HEK293 (cell line): ENCODE measurements around the gene FAM118A.

Experiments used
- CTCF ChIA-PET: fragments of 350-600 bp; formaldehyde crosslinking; extraction: SDS; loops from one replicate; lab custom pipeline; 2021; ENCODE audit warnings: antibody characterized with exemption; lab: Yijun Ruan, JAX
- POLR2A ChIA-PET: fragments of 300-600 bp; formaldehyde crosslinking; extraction: SDS; loops from one replicate; lab custom pipeline; 2020; ENCODE audit warnings: antibody characterized with exemption, inconsistent platforms; lab: Yijun Ruan, JAX
- H3K27ac ChIP-seq: fragments of 200-500 bp; sonication (Bioruptor generic); 2 replicates; pipeline ENCODE4 v1.5.1; 2014; ENCODE audit warnings: low read depth, low read length, control low read depth, inconsistent platforms; ENCODE audit errors: extremely low read depth
- H3K36me3 ChIP-seq, 2 experiments: fragments of 200-500 bp in 1 of 2; sonication (Bioruptor generic) in 1 of 2; 1 replicate in 1 of 2; 2 replicates in 1 of 2; pipeline ENCODE4 v1.5.1; 2014 to 2017; ENCODE audit warnings: inconsistent platforms in 2 of 2, low read length in 2 of 2; ENCODE audit not compliant: control insufficient read depth in 2 of 2, insufficient read depth in 1 of 2
- H3K4me1 ChIP-seq: fragments of 200-500 bp; sonication (Bioruptor generic); 2 replicates; pipeline ENCODE4 v1.5.1; 2014; ENCODE audit warnings: mild to moderate bottlenecking, low read length, inconsistent platforms; ENCODE audit not compliant: control insufficient read depth, insufficient read depth
- H3K4me3 ChIP-seq: 2 replicates; pipeline ENCODE4 v1.5.1; 2011; ENCODE audit warnings: low read depth, mild to moderate bottlenecking, control low read depth, low read length, moderate library complexity
- H3K9me3 ChIP-seq: fragments of 200-500 bp; sonication (Bioruptor generic); 2 replicates; pipeline ENCODE4 v1.5.1; 2014; ENCODE audit warnings: low read depth, low read length, inconsistent platforms; ENCODE audit not compliant: control insufficient read depth, insufficient read depth
- ATF2 ChIP-seq: fragments of 450-650 bp; formaldehyde crosslinking; IDR thresholded peaks from 2 replicates; pipeline ENCODE4 v1.5.1; 2016; ENCODE audit warnings: missing biosample characterization, missing genetic modification characterization, low read depth
- BCL11B ChIP-seq: fragments of 450-650 bp; formaldehyde crosslinking; IDR thresholded peaks from 2 replicates; pipeline ENCODE4 v1.5.1; 2016; ENCODE audit warnings: low read depth, missing biosample characterization, missing genetic modification characterization
- EGR2 ChIP-seq: fragments of 450-650 bp; formaldehyde crosslinking; IDR thresholded peaks from 2 replicates; pipeline ENCODE4 v1.5.1; 2016; ENCODE audit warnings: low read depth, missing biosample characterization, missing genetic modification characterization
- GLI2 ChIP-seq: fragments of 450-650 bp; formaldehyde crosslinking; IDR thresholded peaks from 2 replicates; pipeline ENCODE4; 2017; ENCODE audit warnings: missing biosample characterization, missing genetic modification characterization, low read depth, borderline replicate concordance
- GLIS1 ChIP-seq: fragments of 450-650 bp; formaldehyde crosslinking; IDR thresholded peaks from 2 replicates; pipeline ENCODE4 v1.5.1; 2016; ENCODE audit warnings: missing biosample characterization, missing genetic modification characterization
- GLIS2 ChIP-seq: fragments of 450-650 bp; formaldehyde crosslinking; IDR thresholded peaks from 2 replicates; pipeline ENCODE4 v1.5.1; 2016; ENCODE audit warnings: missing biosample characterization, missing genetic modification characterization
- INSM2 ChIP-seq: fragments of 450-650 bp; formaldehyde crosslinking; IDR thresholded peaks from 2 replicates; pipeline ENCODE4 v1.5.1; 2016; ENCODE audit warnings: missing biosample characterization, missing genetic modification characterization
- KLF17 ChIP-seq: fragments of 450-650 bp; formaldehyde crosslinking; IDR thresholded peaks from 2 replicates; pipeline ENCODE4 v1.5.1; 2016; ENCODE audit warnings: missing biosample characterization, missing genetic modification characterization
- MYNN ChIP-seq: fragments of 450-650 bp; formaldehyde crosslinking; IDR thresholded peaks from 2 replicates; pipeline ENCODE4 v1.5.1; 2016; ENCODE audit warnings: missing biosample characterization, missing genetic modification characterization, borderline replicate concordance
- PRDM10 ChIP-seq: fragments of 450-650 bp; formaldehyde crosslinking; IDR thresholded peaks from 2 replicates; pipeline ENCODE4 v1.5.1; 2016; ENCODE audit warnings: missing biosample characterization, missing genetic modification characterization
- SCRT2 ChIP-seq: fragments of 450-650 bp; formaldehyde crosslinking; IDR thresholded peaks from 2 replicates; pipeline ENCODE4 v1.5.1; 2016; ENCODE audit warnings: missing biosample characterization, missing genetic modification characterization
- SP2 ChIP-seq: fragments of 450-650 bp; formaldehyde crosslinking; IDR thresholded peaks from 2 replicates; pipeline ENCODE4 v1.5.1; 2016; ENCODE audit warnings: missing biosample characterization, missing genetic modification characterization
- TRIM28 ChIP-seq: IDR thresholded peaks from 2 replicates; pipeline ENCODE4 v1.6.1; 2011; ENCODE audit warnings: low read length, control low read depth, borderline replicate concordance
- ZBTB20 ChIP-seq: fragments of 450-650 bp; formaldehyde crosslinking; IDR thresholded peaks from 2 replicates; pipeline ENCODE4 v1.5.1; 2016; ENCODE audit warnings: missing biosample characterization, missing genetic modification characterization
- ZFHX2 ChIP-seq: fragments of 450-650 bp; formaldehyde crosslinking; conservative IDR thresholded peaks from 2 replicates; pipeline ENCODE4 v1.5.1; 2016; ENCODE audit warnings: missing biosample characterization, missing genetic modification characterization
- ZIC2 ChIP-seq: fragments of 450-650 bp; formaldehyde crosslinking; IDR thresholded peaks from 2 replicates; pipeline ENCODE4 v1.5.1; 2016; ENCODE audit warnings: missing biosample characterization, missing genetic modification characterization
- ZNF133 ChIP-seq: fragments of 450-650 bp; formaldehyde crosslinking; IDR thresholded peaks from 2 replicates; pipeline ENCODE4 v1.5.1; 2016; ENCODE audit warnings: missing biosample characterization, missing genetic modification characterization
- ZNF140 ChIP-seq: fragments of 450-650 bp; formaldehyde crosslinking; IDR thresholded peaks from 2 replicates; pipeline ENCODE4 v1.5.1; 2016; ENCODE audit warnings: missing biosample characterization, missing genetic modification characterization
- ZNF169 ChIP-seq: fragments of 450-650 bp; formaldehyde crosslinking; IDR thresholded peaks from 2 replicates; pipeline ENCODE4 v1.5.1; 2016; ENCODE audit warnings: missing biosample characterization, missing genetic modification characterization
- ZNF211 ChIP-seq: fragments of 450-650 bp; formaldehyde crosslinking; IDR thresholded peaks from 2 replicates; pipeline ENCODE4 v1.5.1; 2016; ENCODE audit warnings: low read depth, missing biosample characterization, missing genetic modification characterization
- ZNF239 ChIP-seq: fragments of 450-650 bp; formaldehyde crosslinking; IDR thresholded peaks from 2 replicates; pipeline ENCODE4 v1.5.1; 2016; ENCODE audit warnings: missing biosample characterization, missing genetic modification characterization
- ZNF398 ChIP-seq: fragments of 450-650 bp; formaldehyde crosslinking; IDR thresholded peaks from 2 replicates; pipeline ENCODE4 v1.5.1; 2017; ENCODE audit warnings: missing biosample characterization, missing genetic modification characterization
- ZNF510 ChIP-seq: fragments of 450-650 bp; formaldehyde crosslinking; IDR thresholded peaks from 2 replicates; pipeline ENCODE4 v1.5.1; 2018; ENCODE audit warnings: mild to moderate bottlenecking, missing genetic modification characterization, missing biosample characterization; ENCODE audit not compliant: insufficient replicate concordance
- ZNF549 ChIP-seq: fragments of 450-650 bp; IDR thresholded peaks from 2 replicates; pipeline ENCODE4 v1.5.1; 2018; ENCODE audit warnings: missing biosample characterization, missing genetic modification characterization, mild to moderate bottlenecking, inconsistent platforms, moderate library complexity
- ZNF621 ChIP-seq: fragments of 450-650 bp; formaldehyde crosslinking; IDR thresholded peaks from 2 replicates; pipeline ENCODE4 v1.5.1; 2017; ENCODE audit warnings: missing biosample characterization, missing genetic modification characterization
- ZNF654 ChIP-seq: fragments of 450-650 bp; formaldehyde crosslinking; IDR thresholded peaks from 2 replicates; pipeline ENCODE4 v1.5.1; 2016; ENCODE audit warnings: low read depth, missing biosample characterization, missing genetic modification characterization
- ZNF664 ChIP-seq: fragments of 450-650 bp; formaldehyde crosslinking; IDR thresholded peaks from 2 replicates; pipeline ENCODE4 v1.5.1; 2016; ENCODE audit warnings: missing biosample characterization, missing genetic modification characterization
- ZNF785 ChIP-seq: fragments of 450-650 bp; formaldehyde crosslinking; IDR thresholded peaks from 2 replicates; pipeline ENCODE4 v1.5.1; 2016; ENCODE audit warnings: missing biosample characterization, missing genetic modification characterization
- ZNF843 ChIP-seq: fragments of 450-650 bp; formaldehyde crosslinking; IDR thresholded peaks from 2 replicates; pipeline ENCODE4 v1.5.1; 2016; ENCODE audit warnings: missing biosample characterization, missing genetic modification characterization

Gene FAM118A

GRCh38 chr22:45268167-45268957, 41.4 kb upstream of the FAM118A start:
- no peak overlapping the region for H3K27ac ChIP-seq
- no peaks in the 10 kb centered on the region for H3K36me3 ChIP-seq
- peak overlapping the region; percentile 56 for H3K4me3 ChIP-seq
- CTCF ChIA-PET: interaction anchor here (0.5 to 4.5 kb wide), 16 partner anchors 8 to 564 kb away, joined by 3 to 25 read pairs (median 3); no protein-coding TSS in a partner anchor
- peaks cover 5% of the 10 kb centered on the region for H3K4me1 ChIP-seq
- POLR2A ChIA-PET: no interaction called here
- no peaks in the 10 kb centered on the region for H3K9me3 ChIP-seq
- TF ChIP-seq KLF17 (tag by site-specific recombination) (no peak), ZFHX2 (tag by site-specific recombination) (peak; percentile 51), ZNF239 (no peak), ATF2 (tag by site-specific recombination) (no peak), INSM2 (tag by site-specific recombination) (no peak), GLI2 (tag by site-specific recombination) (no peak), ZNF398 (tag by site-specific recombination) (peak; percentile 68), ZNF843 (tag by site-specific recombination) (no peak), ZNF510 (tag by site-specific recombination) (no peak), ZBTB20 (tag by site-specific recombination) (no peak), ZNF211 (tag by site-specific recombination) (no peak), ZNF133 (tag by site-specific recombination) (no peak), GLIS1 (tag by site-specific recombination) (no peak), MYNN (no peak), ZNF621 (tag by site-specific recombination) (no peak), TRIM28 (no peak), ZIC2 (tag by site-specific recombination) (no peak), ZNF654 (no peak), ZNF169 (tag by site-specific recombination) (no peak), BCL11B (tag by site-specific recombination) (no peak), GLIS2 (tag by site-specific recombination) (0 out of 2 replicates have a peak, but pooled peaks have one; percentile 12), PRDM10 (tag by site-specific recombination) (no peak), ZNF140 (tag by site-specific recombination) (no peak), ZNF549 (tag by site-specific recombination) (no peak), ZNF785 (tag by site-specific recombination) (no peak), SP2 (tag by site-specific recombination) (peak; percentile 23; the same call in 1 of the 2 replicates), EGR2 (tag by site-specific recombination) (peak; percentile 30; the same call in 1 of the 2 replicates), ZNF664 (tag by site-specific recombination) (no peak), SCRT2 (tag by site-specific recombination) (no peak)
